Esophagus squamous epithelium (tissue), 4 donors: ENCODE measurements around the gene GSTM4.

ENCODE experiments used
- POLR2A ChIP-seq, 4 donors: fragments of 450-650 bp; IDR thresholded peaks; one replicate each; pipeline ENCODE4 v1.6.1; 2017; ENCODE audit warnings: antibody characterized with exemption in 4 of 4, mild to moderate bottlenecking in 4 of 4, moderate library complexity in 3 of 4
- TF ChIP-seq, protein P1 (sequence below), 6 experiments: fragments of 450-650 bp in 4 of 6; fragments of 200-600 bp in 2 of 6; sonication (generic) in 2 of 6; IDR thresholded peaks; one replicate each; pipeline ENCODE4 v1.5.1; 2016 to 2019; ENCODE audit warnings: antibody characterized with exemption in 6 of 6, mild to moderate bottlenecking in 4 of 6, moderate library complexity in 4 of 6

DNA sequence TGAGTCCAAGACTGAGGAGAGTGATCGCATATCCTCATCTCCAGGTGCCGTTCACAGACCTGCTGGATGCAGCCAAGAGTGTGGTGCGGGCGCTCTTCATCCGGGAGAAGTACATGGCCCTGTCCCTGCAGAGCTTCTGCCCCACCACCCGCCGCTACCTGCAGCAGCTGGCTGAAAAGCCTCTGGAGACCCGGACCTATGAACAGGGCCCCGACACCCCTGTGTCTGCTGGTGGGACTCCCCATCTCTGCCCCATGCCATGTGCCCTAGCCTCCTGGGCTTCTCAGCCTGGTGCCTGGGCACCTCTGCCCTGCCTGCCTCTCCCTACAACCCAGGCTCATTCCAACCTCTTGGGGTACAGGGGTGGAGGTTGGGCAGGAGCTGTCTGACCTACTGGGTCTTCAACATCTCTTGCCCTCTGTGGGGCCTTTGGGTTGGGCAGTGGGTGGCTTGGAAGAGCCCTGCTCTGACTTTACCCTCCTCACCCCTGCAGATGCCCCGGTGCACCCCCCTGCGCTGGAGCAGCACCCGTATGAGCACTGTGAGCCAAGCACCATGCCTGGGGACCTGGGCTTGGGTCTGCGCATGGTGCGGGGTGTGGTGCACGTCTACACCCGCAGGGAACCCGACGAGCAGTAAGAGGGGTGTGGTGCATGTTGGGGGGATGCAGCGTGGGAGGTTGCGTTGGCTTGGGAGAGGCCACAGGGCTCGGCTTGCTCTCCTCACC is 29.1 kb upstream of the GSTM4 start:
- TF ChIP-seq, protein P1, sequence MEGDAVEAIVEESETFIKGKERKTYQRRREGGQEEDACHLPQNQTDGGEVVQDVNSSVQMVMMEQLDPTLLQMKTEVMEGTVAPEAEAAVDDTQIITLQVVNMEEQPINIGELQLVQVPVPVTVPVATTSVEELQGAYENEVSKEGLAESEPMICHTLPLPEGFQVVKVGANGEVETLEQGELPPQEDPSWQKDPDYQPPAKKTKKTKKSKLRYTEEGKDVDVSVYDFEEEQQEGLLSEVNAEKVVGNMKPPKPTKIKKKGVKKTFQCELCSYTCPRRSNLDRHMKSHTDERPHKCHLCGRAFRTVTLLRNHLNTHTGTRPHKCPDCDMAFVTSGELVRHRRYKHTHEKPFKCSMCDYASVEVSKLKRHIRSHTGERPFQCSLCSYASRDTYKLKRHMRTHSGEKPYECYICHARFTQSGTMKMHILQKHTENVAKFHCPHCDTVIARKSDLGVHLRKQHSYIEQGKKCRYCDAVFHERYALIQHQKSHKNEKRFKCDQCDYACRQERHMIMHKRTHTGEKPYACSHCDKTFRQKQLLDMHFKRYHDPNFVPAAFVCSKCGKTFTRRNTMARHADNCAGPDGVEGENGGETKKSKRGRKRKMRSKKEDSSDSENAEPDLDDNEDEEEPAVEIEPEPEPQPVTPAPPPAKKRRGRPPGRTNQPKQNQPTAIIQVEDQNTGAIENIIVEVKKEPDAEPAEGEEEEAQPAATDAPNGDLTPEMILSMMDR (IDR thresholded peaks at IDR 0.05) = no peak
- no peak for TF ChIP-seq POLR2A (IDR thresholded peaks at IDR 0.05)
